ENCODE measurements around the gene STK10.

STK10 gene

GRCh38 chr5:172051643-172052339 lies 136.2 kb downstream of the STK10 start:
- no peak for DNase-seq (ENCODE audit: low spot score)

GRCh38 chr5:172050080-172050479 lies 137.9 kb downstream of the STK10 start:
- no peak for DNase-seq (ENCODE audit: low spot score)

- DNase-seq (ENCODE audit: low spot score), result peak; percentile 93
Observed at GRCh38 chr5:172049226-172049796, 138.7 kb downstream of the STK10 start.

DNA sequence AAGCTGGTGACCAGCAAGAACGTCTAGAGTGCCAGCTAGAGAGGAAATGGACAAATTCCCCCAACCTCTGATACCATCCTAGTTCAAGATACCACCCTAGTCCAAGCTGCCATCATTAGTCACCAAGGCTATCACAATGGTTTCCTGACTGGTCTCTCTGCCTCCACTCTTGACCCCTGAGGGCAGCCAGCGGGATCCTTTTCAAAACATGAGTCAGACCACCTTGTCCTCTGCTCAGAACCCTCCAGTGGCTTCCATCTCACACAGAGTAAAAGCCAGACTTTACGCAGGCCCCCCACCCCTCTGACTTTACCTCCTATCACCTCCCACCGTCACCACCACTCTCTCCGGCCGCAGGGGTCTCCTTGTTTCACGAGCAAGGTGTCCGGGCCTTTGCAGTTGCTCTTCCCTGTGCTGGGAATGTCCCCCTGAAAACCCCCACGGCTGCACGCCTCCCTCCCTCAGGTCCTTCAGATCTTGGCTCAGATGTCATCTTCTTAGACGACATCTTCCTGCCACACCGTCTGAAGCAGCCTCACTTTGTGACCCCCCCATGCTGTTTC lies 139.4 kb downstream of the STK10 start:
- DNase-seq (ENCODE audit: low spot score), result no peak

DNA sequence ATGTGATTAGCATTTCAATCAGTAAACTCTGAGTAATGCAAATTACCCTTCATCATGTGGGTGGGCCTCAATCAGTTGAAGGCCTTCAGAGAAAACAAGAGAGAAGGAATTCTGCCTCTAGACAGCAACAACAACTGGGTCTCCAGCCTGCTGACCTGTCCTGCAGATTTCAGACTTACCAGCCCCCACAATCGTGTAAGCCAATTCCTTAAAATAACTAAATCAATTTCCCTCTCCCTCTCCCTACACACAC lies 139.9 kb downstream of the STK10 start:
- DNase-seq (ENCODE audit: low spot score), result no peak

DNA sequence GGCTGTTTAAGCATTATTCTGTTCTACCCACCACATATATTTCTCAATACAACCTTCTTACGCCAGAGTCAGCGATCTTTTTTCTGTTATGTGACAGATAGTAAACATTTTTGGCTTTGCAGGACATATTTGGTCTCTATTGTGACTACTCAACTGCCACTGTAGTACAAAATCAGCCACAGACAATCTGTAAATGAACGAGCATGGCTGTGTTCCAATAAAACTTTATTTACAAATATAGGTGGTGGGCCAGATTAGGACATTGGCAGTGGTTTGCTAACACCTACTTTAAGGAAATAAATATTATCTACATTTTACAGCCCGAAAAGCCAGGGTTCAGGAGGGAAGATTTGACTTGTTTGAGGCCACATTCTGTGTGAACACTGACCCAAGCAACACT lies 141.4 kb downstream of the STK10 start:
- no peak for DNase-seq (ENCODE audit: low spot score)

DNA sequence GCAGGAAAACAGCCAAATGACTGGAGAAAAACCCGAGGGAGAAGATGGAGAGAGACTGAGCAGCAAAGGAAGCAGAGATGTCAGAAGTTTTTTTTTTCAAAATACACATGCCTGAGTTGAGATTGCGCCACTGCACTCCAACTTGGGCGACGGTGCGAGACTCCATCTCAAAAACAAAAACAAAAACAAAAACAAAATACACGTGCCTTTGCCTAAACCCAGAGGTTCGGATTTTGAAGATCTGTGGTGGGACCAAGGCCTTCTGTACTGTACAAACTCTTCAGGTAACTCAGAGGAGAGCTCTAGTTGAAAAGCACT lies 142.8 kb downstream of the STK10 start:
- DNase-seq (ENCODE audit: low spot score), result no peak

DNA sequence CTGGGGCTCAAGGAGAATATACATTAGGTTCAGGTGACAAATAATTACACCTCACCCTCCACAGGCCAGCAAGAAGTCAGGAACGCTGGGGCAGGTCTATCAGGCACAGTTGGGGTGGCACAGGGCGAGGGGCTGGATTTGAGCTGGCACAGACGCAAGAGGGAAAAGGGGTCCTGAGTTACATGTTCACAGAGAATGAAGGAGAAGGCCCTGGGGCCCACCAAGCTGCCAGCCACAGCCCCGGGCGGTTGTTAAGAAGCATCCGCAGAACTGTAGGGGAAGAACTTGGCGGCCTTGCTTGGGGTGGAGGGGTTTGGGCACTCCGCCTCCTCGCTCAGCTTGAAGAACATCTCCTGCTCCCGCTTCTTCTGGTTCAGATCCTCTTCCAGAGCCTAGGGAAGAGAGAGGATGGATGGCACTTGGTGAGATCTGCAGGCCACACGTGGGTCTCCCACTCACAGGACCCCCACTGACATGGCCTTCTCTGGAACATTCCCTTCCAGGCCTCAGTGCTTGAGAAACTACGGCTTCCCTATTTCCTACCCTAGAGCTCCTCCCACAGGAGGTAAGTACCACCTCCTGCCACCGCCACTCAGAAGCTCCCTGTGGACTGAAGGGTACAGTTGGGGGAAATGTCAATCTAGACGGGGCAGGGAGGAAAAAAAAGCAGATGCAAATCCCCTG lies 143.3 kb downstream of the STK10 start:
- DNase-seq (ENCODE audit: low spot score), result no peak

GRCh38 chr5:172043865-172044264 lies 144.2 kb downstream of the STK10 start:
- DNase-seq (ENCODE audit: low spot score), result peak; percentile 97

- no peak for DNase-seq (ENCODE audit: low spot score)
Observed at GRCh38 chr5:172042183-172042582, 145.8 kb downstream of the STK10 start.

DNA sequence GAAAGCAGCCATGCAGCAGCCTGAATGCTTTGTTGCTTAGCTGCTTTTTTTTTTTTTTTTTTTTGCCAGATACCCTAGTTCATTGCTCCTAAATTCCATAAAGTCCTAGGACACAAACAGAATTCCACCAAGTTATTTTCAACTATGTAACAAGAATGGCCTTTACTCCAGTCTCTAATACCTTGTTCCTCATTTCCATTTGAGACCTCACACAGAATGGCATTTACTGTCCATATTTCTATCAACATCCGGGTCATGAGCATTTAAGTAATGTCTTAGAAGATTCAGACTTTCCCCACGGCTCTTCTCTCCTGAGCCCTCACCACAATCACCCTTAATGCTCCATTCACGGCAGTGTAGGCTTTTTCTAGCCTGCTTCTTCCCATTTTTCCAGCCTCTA lies 149.9 kb downstream of the STK10 start:
- no peak for DNase-seq (ENCODE audit: low spot score)

GRCh38 chr5:172035049-172035448 lies 153.0 kb downstream of the STK10 start:
- no peak for DNase-seq (ENCODE audit: low spot score)

GRCh38 chr5:172031894-172032461 lies 156.0 kb downstream of the STK10 start:
- DNase-seq (ENCODE audit: low spot score), result no peak

DNA sequence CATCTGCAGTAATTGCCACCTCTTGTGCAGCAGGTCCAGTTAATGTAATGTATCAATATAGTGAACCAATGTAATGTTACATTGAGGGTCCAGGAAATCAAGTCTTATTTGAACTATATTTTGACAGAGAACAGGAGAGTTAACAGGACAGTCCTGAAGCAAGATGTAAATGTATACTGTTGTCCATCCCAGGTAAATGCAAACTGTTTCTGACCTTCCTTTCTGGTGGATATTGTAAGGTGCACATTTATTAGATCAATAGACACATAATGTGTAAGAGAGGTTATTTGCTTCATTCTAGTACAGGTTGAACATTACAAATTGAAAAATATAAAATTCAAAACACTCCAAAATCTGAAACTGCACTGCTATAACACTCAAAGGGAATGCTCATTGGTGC lies 158.1 kb downstream of the STK10 start:
- no peak for DNase-seq (ENCODE audit: low spot score)

GRCh38 chr5:172028167-172028566 lies 159.9 kb downstream of the STK10 start:
- DNase-seq (ENCODE audit: low spot score), result no peak

GRCh38 chr5:172020110-172020786 lies 167.8 kb downstream of the STK10 start:
- peak; percentile 77 for DNase-seq (ENCODE audit: low spot score)

DNA sequence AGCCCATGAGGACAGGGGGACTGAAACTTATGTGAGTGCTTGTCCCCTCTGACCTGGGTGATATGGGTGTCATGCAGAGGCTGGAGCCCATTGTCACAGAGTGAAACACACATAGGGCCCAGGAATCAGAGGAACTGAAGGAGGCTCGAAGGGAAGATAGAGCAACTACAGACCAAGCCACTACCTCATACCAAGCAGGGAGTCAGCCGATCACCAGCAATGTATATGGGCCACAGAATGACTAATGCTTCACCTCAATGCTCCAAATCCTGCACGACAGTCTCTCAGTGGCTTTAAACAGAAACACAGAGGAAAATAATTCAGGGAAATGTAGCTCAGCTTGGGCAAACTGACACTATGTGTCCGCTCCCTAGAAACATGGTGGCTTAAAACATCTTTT lies 172.7 kb downstream of the STK10 start:
- DNase-seq (ENCODE audit: low spot score), result no peak

GRCh38 chr5:172010278-172010677 lies 177.7 kb downstream of the STK10 start:
- peak; percentile 72 for DNase-seq (ENCODE audit: low spot score)

DNA sequence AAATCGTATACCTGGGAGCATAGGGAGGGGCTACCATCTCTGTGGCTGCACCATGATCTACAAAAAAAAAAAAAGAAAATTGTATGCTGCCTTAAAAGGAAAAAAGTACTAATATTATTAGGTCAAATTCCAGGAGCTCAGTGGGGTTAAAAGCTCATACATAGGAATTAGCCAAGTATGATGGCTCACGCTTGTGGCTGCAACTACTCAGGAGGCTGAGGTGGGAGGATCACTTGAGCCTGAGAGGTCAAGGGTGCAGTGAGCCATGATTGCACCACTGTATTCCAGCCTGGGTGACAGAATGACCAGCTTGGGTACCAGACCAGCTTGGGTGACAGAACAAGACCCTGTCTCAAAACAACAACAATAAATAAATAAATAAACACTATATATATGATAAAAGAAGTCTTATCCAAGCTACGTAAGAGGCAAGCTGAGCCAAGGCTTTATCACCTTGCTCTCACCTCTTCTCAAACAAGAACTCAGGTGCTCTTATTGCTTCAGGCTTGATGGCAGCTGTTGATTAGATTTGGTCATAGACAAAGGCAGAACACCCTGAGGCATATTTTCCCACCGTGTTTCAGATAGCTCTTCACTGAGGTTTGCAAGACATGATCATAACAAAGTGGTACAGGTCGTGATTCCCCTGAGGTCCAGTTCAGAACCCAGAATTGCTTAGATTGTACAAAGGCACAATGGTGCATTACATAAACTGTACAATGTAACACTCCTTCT lies 178.3 kb downstream of the STK10 start:
- DNase-seq (ENCODE audit: low spot score), result no peak

DNA sequence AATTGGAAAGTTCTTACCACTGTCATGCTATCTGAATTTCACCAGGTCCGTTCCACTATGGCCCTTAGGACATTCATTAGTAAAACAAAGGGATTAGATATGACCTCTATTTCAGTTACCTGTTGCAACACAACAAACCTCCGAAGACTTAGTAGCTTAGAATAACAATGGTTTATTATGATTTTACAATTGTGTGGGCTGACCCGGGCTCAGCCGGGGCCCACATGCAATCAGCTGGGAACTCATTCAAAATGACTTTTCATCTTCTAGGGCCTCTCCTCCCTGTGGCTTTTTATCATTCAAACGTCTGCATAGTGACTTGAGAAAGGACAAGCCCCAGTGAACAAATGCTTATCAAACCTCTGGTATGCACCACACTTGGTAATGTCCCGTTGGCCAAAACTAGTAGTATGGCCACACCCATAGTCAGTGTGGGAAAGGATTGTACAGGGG lies 179.3 kb downstream of the STK10 start:
- DNase-seq (ENCODE audit: low spot score), result no peak

DNA sequence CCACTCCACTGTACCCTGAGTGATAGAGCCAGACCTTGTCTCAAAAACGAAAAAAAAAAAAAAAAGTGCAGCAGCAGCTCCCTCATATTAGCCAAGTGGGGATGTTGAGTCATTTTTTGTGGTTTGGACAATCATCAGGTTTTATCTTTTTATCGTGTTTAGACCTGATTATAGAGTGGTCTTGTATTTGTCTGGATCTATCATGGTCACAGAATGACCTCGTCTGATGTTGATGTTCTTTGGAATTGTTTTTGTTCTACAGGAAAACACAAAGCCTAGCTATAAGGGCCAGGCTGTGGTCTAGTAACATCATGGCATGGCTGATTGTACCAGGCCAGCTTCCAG lies 179.9 kb downstream of the STK10 start:
- no peak for DNase-seq (ENCODE audit: low spot score)

Data from cerebellar cortex (tissue), 1 donor.